Activated CD4-positive, CD25-positive, alpha-beta regulatory T cell treated with anti-CD3 and anti-CD28 coated beads, Interleukin-2, amount 50 U/mL, for 24 hours (primary cell): Measurements from ENCODE around the gene CABLES2.

Source experiments
- ATAC-seq, 2 donors: fragments of 150-1000 bp; cut with Tn5 transposase; one replicate each; pipeline ENCODE4 v1.10.0; 2021; ENCODE audit warnings: mild to moderate bottlenecking in 1 of 2, moderate library complexity in 1 of 2

CABLES2 gene

DNA sequence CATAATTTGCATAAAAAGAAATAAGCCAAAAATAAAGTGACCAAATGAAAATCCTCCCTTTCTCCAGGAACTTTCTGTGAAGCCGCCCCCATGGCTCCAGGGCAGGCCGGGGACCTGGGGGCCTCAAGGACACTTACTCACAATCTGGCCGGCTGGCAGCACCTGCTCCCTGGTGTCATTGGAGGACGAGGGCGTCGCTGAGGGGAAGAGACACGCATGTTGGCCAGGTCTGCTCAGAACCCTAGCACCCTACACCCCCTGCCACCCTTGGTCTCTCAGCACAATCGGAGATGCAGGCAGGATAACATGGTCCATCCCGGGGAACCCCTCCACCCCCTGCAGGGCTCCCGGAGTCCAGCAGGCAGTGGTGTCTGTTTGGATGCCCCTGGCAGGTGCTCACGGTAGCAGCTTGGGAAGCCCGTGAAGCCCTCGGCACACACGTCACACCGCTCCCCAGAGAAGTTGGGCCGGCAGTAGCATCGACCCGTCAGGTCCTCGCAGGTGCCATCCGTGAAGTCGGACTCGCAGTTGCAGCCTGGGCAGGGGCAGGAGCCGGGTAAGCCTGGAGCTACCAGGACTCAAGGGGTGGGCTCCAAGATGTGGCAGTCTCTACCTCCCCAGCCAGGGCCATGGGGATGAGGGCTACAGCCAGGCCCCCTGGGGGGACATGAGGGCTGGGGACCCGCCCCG lies 61.3 kb downstream of the CABLES2 start:
- ATAC-seq, result no peak

DNA sequence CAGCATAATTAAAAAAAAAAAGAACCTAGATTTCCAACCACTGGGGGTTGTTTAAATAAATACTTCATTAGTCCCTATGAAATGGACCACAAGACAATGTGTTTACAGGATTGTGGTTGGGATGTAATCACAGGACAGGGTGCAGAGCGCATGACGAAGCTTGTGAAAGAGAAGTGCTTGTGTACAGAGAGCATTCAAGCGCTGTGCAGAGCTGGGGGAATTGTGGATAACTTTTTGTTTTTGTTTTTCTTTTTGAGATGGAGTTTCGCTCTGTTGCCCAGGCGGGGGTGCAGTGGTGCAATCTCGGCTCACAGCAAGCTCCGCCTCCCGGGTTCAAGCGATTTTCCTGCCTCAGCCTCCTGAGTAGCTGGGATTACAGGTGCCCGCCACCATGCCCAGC lies 62.3 kb downstream of the CABLES2 start:
- no peak for ATAC-seq

DNA sequence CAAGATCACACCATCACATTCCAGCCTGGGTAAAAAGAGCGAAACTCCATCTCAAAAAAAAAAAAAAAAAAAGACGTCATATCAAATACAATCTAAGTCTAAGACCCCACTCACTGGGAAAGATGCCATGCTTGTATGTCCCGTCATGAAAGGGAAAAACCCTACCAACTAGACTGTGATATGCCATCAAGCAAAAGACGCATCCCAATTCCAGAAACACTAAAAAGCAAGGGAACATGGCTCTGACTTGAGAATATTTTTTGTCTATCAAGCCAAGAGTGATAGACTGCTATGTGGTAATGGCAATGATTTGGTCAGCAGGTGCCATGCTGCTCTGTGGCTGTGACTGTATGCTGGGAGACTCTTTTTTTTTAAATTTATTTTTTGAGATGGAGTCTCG lies 63.0 kb downstream of the CABLES2 start:
- no peak for ATAC-seq

DNA sequence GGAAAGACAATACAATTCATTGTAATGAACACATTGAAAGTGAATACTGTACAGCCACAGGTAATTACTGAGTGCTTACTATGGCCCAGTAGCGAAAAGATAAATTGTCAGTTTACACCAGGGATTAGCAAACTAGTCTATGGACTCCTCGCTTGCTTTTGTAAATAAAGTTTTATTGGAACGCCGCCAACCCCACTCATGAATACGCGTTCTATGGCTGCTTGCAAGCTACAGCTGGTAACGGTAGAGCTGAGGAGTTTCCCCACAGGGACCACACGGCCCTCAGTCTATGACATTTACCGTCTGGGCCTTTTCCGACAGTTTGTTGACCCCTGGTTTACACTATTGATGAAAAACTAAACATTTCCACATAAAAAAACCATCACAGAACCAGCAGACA lies 64.2 kb downstream of the CABLES2 start:
- no peak for ATAC-seq

DNA sequence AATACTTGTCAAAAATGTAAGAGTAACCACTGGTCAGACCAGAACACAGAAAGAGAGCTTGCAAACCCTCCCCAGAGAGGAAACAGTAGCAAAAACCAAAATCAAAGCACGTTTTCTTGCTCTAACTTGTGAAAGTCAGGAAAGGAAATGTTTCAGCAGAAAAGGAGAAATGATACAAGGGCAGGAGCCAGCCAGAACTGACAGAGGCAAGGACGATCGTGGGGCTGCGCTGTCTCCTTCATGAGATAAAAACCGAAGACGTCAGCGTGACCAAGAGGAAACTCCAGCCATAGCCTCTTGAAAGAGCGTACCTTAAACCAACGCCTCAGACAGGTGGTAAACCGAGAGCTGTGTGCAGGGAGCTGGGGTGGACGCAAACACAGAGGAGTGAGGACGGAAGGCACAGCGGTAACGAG lies 67.4 kb downstream of the CABLES2 start:
- ATAC-seq, result no peak
